ENCODE results near the gene CUL2. TPM values are rescaled to one million over a fixed set of nuclear protein-coding genes. Genes with fewer than 3 reads are reported as not detected.
"Not testable (repeated sequence)": the region's sequence is repeated elsewhere in the genome, so short reads cannot be mapped to it uniquely, and the experiment has no call there.

Gene CUL2
- polyA plus RNA-seq, 3 donors, result 7.2 to 12.8 (median 12.0) TPM

DNA sequence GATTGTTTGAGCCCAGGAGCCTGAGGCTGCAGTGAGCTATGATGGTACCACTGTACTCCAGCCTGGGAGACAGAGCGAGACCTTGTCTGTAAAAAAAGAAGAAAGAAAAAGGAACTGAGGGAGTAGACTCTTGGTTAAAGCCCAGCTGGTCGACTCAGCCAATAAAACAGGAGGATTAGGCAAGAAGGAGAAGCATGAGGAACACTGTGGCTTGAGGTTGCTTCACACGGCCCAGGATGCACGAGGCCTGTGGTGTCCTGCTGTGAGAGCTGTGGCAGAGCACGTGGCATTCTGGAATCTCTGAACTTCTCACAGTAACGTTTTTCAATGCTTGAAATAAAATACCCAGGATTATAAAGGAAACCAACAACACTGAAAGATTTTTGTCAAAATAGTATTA, 93.3 kb downstream of the CUL2 start:
- WGBS, 3 donors, result 45 to 82% (median 62%) methylated on average over 6 of the region's 6 CpGs
- no peak overlapping the region for H3K27ac ChIP-seq (ENCODE audit: low read depth, low read length)

DNA sequence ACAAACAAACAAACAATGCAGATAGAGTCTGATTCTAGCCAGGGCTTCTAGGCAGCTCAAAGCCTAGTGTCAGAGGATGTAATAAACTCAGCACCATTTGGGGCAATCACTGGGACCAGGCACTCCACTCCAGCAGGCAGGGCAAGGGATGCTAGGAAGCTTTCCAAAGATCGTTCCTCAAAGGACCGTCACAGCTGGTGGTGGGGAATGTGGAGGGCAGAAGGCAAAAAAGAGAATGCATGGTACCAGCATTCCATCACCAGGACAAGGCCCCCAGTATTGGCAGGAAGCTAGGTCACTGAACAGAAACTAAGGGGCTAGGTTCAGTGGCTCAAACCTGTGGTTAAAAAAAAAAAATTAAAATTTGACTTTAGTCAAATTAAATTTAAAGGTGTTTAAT, 94.2 kb downstream of the CUL2 start:
- WGBS, 3 donors, result 68 to 81% (median 81%) methylated on average over 2 of the region's 2 CpGs
- H3K27ac ChIP-seq (ENCODE audit: low read depth, low read length), result no peak overlapping the region

DNA sequence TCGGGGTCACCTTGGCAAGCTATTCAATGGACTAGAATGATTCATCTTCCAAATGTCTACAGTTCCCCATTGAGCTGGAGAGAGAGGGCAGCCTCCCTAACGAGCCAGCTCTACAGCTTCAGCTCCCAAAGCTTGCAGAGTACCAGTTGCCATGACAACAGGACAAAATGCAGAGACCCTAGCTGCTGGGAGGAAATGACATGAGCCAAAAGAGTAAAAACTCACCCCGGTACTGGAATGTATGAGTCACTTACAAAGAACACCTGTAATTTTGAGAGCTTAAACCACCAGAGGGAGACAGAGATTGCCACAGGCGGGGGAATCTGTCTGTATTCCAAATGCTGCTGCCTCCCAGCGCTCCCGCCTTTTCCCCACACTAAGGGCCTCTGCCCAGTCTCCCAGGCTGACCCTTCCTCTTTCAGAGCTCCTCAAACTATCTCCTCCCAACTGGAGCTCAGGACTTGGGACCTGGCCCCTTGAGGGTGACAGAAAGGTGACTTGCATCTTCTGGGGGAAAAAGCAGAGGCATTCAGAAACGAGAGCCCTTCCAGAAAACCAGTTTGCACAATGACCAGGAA, 95.5 kb downstream of the CUL2 start:
- H3K27ac ChIP-seq (ENCODE audit: low read depth, low read length), result no peak overlapping the region
- 11 to 29% (median 24%) methylated on average over 7 of the region's 7 CpGs for WGBS, 3 donors

DNA sequence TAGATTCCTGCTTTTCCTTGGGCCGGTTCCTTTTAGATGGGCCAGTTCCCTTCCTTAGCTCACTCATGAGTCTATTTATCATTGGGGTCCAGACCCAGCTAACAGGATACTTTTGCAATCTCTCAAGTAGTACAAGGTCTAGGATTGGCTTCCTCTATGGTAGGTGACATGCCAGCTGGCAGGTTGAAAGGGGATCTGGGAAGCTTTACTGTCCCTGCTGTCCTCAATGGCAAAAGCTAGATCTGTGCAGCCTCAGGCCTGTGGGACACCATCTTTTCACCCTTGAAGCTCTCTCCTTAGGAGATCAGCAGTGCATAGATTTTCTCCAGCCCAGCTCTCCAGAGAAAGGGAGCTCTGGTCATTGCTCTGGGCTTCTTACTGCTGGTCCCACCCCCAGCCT, 96.4 kb downstream of the CUL2 start:
- H3K27ac ChIP-seq (ENCODE audit: low read depth, low read length), result no peak overlapping the region
- 76 to 86% (median 86%) methylated on average over 1 of the region's 1 CpG for WGBS, 3 donors

DNA sequence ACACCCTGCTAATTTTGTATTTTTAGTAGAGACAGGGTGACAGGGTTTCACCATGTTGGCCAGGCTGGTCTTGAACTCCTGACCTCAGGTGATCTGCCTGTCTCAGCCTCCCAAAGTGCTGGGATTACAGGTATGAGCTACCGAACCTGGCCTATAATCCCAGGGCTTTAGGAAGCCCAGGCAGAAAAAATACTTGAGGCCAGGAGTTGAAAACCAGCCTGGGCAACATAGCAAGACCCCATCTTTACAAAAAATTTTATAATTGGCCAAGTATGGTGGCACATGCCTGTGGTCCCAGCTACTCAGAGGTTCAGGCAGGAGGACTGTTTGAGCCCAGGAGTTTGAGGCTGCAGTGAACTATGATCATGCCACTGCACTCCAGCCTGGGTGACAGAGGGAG, 99.0 kb downstream of the CUL2 start:
- WGBS, 3 donors, result 92 to 100% (median 97%) methylated on average over 1 of the region's 1 CpG
- not testable (repeated sequence) for H3K27ac ChIP-seq (ENCODE audit: low read depth, low read length)

DNA sequence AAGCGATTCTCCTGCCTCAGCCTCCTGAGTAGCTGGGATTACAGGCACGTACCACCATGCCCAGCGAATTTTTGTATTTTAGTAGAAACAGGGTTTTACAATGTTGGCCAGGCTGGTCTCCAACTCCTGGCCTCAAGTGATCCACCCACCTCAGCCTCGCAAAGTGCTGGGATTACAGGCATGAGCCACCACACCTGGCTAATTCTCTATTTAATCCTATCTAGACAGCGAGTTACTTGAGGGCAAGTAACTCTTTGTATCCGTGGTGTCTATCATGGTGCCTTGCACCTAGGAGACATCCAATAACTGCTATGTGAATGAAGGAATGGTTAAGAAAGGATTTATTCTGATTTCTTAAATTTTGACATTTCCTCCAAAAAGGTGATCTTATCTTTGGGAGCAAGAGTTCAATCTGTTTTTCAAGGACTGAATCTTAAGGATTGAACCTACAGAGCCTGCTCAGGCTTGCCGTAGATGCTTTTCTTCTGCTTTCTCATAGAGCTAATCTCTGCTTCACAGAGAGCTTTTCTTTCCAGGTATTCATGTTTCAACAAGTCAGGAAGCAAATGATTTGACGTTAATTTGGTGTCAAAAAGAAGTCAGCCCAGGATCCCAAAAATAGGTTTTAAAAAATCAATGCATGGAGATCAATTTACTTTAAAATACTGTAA, 101.6 kb downstream of the CUL2 start:
- no peak overlapping the region for H3K27ac ChIP-seq (ENCODE audit: low read depth, low read length)
- WGBS, 3 donors, result 88 to 94% (median 93%) methylated on average over 8 of the region's 8 CpGs

DNA sequence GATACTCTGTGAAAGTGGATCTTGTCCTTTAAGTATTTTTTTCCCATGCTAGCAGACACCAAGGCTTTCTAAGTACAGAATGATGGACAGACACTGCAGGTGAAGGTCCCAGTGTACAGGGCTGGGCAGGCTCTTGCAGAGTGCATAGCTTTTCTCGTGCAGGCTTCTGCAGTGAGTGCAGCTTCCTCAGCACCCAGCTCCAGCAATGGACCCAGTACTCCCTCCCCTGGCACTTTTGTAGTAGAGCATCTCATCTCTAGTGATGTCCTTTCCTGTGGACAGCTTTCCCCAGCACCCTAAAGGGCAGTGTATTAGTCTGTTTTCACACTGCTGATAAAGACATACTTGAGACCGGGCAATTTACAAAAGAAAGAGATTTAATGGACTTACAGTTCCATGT, 104.3 kb downstream of the CUL2 start:
- 58 to 75% (median 61%) methylated on average over 2 of the region's 2 CpGs for WGBS, 3 donors
- no peak overlapping the region for H3K27ac ChIP-seq (ENCODE audit: low read depth, low read length)

DNA sequence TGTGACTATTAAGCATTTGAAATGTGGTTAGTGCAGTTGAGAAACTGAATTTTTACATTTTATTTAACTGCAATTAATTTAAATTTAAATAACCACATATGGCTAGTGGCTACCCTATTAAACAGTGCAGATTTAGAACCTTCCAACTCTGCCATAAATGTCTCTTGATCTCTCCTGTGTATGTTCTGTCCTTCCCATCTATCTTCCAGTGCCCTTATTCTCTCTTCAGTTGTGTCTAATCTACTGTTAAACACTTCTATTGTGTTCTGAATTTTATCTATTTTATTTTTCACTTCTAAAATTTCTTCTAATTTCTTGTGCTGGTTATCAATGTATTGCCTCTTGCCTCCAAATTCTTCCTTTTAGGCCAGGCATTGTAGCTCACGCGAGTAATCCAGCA, 105.0 kb downstream of the CUL2 start:
- no peak overlapping the region for H3K27ac ChIP-seq (ENCODE audit: low read depth, low read length)
- WGBS, 3 donors, result 96 to 98% (median 96%) methylated on average over 2 of the region's 2 CpGs

DNA sequence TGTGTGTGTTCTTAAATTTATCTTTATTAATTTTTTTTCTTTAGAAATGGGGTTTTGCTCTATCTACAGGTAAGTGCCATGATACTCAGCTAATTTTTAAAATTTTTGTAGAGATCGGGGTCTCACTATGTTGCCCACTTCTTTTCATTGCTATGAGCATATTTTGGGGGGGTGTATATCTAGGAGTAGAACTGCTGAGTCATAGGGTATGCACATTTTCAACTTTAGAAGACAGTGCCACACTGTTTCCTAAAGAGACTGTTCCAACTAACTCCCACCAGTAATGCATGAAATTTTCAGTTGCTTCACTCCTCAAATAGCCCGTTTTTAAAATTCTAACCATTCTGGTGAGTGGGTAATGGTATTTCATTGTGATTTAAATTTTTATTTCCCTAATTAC, 108.3 kb downstream of the CUL2 start:
- no peak overlapping the region for H3K27ac ChIP-seq (ENCODE audit: low read depth, low read length)
- WGBS, 3 donors, result 72 to 89% (median 79%) methylated on average over 2 of the region's 2 CpGs

DNA sequence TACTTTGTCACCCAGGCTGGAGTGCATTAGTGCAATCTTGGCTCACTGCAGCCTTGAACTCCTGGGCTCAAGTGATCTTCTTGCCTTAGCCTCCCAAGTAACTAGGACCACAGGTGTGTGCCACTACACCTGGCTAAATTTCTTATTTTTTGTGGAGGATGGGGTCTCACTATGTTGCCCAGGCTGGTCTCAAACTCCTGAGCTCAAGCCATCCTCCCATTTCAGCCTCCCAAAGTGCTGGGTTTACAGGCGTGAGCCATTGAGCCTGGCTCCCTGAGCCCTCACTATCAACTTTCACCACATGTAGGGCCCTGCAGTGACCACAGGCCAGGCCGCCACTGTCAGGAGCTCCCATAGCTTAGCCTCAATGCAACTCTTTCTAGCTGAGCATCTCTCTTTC, 110.2 kb downstream of the CUL2 start:
- 63 to 94% (median 64%) methylated on average over 2 of the region's 2 CpGs for WGBS, 3 donors
- H3K27ac ChIP-seq (ENCODE audit: low read depth, low read length), result no peak overlapping the region

DNA sequence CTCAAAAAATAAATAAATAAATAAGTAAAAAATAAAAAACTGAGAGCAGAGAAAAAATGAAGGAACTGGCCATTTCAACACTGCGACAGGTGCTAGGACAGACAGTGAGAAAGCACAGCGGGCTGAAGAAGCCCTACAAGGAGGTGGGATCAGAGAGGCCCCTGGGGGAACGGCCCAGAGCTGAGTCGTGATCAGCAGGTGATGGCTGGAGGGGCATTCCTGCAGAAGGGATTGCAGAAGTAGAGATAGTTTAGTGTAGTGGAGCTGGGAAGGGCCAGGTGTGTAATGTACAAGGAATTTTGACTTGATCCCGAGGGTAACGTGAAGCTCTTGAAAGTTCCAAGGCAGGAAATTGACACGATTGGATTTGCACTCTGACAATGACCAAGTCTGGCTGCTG, 112.1 kb downstream of the CUL2 start:
- H3K27ac ChIP-seq (ENCODE audit: low read depth, low read length), result no peak overlapping the region
- 79 to 87% (median 85%) methylated on average over 7 of the region's 7 CpGs for WGBS, 3 donors

DNA sequence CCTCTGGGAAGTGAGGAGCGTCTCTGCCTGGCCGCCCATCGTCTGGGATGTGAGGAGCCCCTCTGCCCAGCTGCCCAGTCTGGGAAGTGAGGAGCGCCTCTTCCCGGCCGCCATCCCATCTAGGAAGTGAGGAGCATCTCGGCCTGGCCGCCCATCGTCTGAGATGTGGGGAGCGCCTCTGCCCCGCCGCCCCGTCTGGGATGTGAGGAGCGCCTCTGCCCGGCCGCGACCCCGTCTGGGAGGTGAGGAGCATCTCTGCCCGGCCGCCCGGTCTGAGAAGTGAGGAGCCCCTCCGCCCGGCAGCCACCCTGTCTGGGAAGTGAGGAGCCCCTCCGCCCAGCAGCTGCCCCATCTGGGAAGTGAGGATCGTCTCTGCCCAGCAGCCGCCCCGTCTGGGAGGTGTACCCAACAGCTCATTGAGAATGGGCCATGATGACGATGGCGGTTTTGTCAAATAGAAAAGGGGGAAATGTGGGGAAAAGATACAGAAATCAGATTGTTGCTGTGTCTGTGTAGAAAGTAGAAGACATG, 113.7 kb downstream of the CUL2 start:
- WGBS, 3 donors, result 96 to 99% (median 96%) methylated on average over 19 to 29 of the region's 29 CpGs
- not testable (repeated sequence) for H3K27ac ChIP-seq (ENCODE audit: low read depth, low read length)

DNA sequence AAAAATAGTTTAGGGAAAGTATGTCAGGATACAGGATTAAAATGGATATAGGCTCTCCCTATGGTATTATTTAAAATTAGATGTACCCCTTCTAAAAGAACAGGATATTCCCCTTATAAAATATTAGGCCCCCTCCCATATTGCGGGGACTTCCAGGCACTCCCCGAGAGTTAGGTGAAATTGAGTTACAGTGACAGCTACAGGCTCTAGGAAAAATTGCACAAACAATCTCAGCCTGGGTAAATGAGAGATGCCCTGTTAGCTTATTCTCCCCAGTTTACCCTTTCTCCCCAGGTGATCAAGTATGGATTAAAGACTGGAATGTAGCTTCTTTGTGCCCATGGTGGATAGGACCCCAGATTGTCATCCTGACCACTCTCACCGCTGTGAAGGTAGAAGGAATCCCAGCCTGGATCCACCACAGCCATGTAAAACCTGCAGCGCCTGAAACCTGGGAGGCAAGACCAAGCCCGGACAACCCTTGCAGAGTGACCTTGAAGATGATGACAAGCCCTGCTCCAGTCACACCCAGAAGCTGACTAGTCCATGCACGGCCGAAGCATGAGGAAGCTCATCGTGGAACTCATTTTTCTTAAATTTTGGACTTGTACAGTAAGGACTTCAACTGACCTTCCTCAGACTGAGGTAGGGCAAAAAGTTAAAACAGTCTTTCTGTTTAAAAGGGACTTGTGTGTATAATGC, 115.6 kb downstream of the CUL2 start:
- H3K27ac ChIP-seq (ENCODE audit: low read depth, low read length), result not testable (repeated sequence)

DNA sequence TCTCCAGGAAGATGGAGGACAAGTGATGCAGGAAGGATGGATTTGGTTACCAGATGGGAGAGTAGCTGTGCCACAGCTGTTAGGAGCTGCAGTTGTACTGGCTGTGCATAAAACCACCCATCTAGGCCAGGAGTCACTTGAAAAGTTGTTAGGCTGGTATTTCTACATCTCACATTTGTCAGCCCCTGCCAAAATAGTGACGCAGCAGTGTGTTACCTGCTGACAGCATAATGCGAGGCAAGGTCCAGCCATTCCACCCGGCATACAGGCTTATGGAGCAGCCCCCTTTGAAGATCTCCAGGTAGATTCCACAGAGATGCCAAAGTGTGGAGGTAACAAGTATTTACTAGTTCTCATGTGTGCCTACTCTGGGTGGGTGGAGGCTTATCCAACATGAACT, 116.4 kb downstream of the CUL2 start:
- not testable (repeated sequence) for H3K27ac ChIP-seq (ENCODE audit: low read depth, low read length)
- 23 to 95% (median 86%) methylated on average over 3 of the region's 3 CpGs for WGBS, 3 donors

More for the DNA sequence above, 115.6 kb downstream of the CUL2 start:
- WGBS, 3 donors, result 90 to 95% (median 90%) methylated on average over 8 of the region's 8 CpGs

DNA sequence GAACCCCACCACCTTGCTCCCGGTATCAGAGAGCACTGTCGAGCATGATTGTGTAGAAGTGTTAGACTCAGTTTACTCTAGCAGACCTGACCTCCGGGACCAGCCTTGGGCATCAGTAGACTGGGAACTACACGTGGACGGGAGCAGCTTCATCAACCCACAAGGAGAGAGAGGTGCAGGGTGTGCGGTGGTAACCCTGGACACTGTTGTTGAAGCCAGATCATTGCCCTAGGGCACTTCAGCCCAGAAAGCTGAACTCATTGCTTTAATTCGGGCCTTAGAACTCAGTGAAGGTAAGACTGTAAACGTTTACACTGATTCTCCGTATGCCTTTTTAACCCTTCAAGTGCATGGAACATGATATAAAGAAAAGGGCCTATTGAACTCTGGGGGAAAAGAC, 117.0 kb downstream of the CUL2 start:
- 73 to 82% (median 76%) methylated on average over 9 of the region's 9 CpGs for WGBS, 3 donors
- not testable (repeated sequence) for H3K27ac ChIP-seq (ENCODE audit: low read depth, low read length)

DNA sequence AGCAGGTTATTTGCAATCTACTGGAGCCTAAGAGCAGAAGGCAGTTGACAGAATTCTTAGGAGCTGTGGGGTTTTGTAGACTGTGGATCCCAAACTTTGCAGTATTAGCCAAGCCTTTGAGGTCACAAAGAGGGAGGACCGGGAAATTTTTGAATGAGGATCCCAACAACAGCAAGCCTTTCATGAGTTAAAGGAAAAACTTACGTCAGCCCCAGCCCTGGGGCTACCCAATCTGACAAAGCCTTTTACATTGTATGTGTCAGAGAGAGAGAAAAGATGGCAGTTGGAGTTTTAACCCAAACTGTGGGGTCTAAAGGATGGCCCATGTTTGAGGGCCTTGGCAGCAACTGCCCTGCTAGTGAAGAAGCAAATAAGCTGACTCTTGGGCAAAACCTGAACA, 117.5 kb downstream of the CUL2 start:
- not testable (repeated sequence) for H3K27ac ChIP-seq (ENCODE audit: low read depth, low read length)
- WGBS, 3 donors, result 74 to 89% (median 81%) methylated on average over 2 of the region's 2 CpGs

DNA sequence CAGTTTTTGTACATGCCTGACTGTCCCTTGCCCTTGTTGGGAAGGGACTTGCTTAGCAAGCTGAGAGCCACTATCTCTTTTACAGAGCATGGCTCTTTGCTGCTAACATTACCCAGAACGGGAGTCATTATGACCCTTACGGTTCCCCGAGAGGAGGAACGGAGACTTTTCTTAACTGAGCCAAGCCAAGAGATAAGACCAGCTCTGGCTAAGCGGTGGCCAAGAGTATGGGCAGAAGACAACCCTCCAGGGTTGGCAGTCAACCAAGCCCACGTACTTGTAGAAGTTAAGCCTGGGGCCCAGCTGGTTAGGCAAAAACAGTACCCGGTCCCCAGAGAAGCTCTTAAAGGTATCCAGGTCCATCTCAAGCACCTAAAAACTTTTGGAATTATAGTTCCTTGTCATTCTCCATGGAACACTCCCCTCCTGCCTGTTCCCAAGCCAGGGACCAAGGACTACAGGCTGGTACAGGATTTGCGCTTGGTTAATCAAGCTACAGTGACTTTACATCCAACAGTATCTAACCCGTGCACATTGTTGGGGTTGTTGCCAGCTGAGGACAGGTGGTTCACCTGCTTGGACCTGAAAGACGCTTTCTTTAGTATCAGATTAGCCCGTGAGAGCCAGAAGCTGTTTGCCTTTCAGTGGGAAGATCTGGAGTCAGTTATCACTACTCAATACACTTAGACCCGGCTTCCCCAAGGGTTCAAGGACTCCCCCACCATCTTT, 118.4 kb downstream of the CUL2 start:
- WGBS, 3 donors, result 37 to 75% (median 68%) methylated on average over 12 of the region's 12 CpGs
- not testable (repeated sequence) for H3K27ac ChIP-seq (ENCODE audit: low read depth, low read length)

DNA sequence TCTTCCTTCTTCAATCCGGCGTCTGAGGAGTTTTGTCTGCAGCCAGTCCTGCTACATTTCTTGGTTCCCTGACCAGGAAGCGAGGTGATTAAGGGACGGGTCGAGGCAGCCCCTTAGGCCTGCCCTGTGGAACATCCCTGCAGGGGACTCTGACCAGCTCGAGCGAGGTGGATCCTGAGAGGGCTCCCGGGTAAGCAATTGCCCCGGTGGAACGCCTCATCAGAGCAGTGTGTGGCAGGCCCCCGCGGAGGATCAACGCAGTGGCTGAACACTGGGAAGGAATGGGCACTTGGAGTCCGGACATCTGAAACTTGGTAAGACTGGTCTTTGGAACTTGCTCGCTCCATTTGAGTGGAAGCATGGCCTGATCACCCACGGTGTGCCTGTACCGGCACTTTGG, 121.0 kb downstream of the CUL2 start:
- 92 to 95% (median 94%) methylated on average over 17 of the region's 17 CpGs for WGBS, 3 donors
- H3K27ac ChIP-seq (ENCODE audit: low read depth, low read length), result no peak overlapping the region

DNA sequence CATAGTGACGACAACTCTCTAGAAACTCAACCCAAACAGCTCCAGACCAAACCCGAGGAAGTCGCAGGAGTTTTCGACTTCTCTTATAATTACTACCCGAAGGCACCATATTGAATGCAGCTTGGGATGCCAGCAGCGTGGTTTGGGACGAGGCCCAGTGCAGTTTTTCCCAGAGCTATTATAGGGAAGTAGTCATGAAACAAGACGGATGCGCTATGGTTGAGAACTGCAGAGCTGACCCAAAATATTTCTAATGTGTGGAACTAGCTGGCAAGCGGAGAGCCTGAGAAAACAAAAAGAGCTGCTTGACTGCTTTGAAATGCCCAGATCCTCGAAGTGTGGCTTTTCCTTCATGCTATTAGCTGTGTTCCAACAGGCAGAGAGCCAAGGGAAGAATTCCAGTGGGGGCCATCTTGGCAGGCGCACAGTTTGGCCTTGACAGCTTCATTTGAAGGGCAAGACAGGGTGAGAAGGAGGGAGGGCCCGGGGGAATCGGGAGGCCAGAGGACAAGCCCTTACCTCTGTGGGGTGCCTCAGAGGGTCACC, 122.7 kb downstream of the CUL2 start:
- H3K27ac ChIP-seq (ENCODE audit: low read depth, low read length), result no peak overlapping the region
- WGBS, 3 donors, result 52 to 56% (median 53%) methylated on average over 14 of the region's 14 CpGs
